PC-3 (cell line): Measurements from ENCODE around the gene GIPC2.
A peak's percentile ranks its signal among the peaks of the same experiment; 100 is the strongest.

Experiments
- EZH2 ChIP-seq: fragments of 300-600 bp; sonication (generic); IDR thresholded peaks from one replicate; pipeline ENCODE4 v1.6.1; 2017; ENCODE audit warnings: antibody characterized with exemption, mild to moderate bottlenecking, low read length; ENCODE audit not compliant: unreplicated experiment
- EZH2phosphoT487 ChIP-seq: fragments of 300-600 bp; sonication (generic); IDR thresholded peaks from 2 replicates; pipeline ENCODE4 v1.6.1; 2018; ENCODE audit warnings: mild to moderate bottlenecking, antibody characterized with exemption, low read length, borderline replicate concordance
- TF ChIP-seq, protein P1 (sequence below): fragments of 300-600 bp; sonication (generic); conservative IDR thresholded peaks from 2 replicates; pipeline ENCODE4 v1.5.1; 2017; ENCODE audit warnings: antibody characterized with exemption, low read depth, mild to moderate bottlenecking, low read length

- TF ChIP-seq, protein P1, sequence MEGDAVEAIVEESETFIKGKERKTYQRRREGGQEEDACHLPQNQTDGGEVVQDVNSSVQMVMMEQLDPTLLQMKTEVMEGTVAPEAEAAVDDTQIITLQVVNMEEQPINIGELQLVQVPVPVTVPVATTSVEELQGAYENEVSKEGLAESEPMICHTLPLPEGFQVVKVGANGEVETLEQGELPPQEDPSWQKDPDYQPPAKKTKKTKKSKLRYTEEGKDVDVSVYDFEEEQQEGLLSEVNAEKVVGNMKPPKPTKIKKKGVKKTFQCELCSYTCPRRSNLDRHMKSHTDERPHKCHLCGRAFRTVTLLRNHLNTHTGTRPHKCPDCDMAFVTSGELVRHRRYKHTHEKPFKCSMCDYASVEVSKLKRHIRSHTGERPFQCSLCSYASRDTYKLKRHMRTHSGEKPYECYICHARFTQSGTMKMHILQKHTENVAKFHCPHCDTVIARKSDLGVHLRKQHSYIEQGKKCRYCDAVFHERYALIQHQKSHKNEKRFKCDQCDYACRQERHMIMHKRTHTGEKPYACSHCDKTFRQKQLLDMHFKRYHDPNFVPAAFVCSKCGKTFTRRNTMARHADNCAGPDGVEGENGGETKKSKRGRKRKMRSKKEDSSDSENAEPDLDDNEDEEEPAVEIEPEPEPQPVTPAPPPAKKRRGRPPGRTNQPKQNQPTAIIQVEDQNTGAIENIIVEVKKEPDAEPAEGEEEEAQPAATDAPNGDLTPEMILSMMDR = peak; percentile 99
- TF ChIP-seq EZH2phosphoT487 = no peak
- no peak for TF ChIP-seq EZH2
These were observed 68.5 kb downstream of the GIPC2 start for GRCh38 chr1:78114034-78114956.
